NCI-H146 treated with DMSO at 0.1 percent for 48 hours (cell line): ENCODE data around the gene SPN.
"Not testable (repeated sequence)": the region's sequence is repeated elsewhere in the genome, so short reads cannot be mapped to it uniquely, and the experiment has no call there.

Experiments used
- DNase-seq: peaks from one replicate; lab custom pipeline; 2025; ENCODE audit not compliant: unreplicated experiment; lab: John Stamatoyannopoulos, UW

The SPN gene

DNA sequence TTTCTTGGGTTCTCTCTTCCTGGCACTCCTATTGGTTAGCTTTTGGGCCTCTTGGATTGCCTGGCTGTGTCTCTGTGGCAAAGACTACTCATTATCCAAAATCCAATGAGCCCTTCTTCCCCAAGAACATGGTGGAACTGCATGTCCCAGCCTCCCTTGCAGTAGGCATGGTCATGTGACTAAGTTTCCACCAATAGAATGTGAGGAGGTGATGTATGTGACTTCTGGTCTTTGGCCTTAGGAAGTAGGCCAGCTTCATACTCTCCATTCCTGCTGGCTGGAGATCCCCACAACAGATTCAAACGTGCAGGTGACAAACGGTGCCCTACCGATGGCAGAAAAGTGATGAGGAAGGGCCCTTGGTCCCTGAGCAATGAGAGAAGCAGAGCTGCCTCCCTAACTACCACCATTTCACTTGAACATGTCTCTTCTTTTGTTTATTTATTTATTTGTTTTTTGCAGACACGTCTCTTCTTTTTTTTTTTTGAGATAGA, 17.3 kb upstream of the SPN start:
- DNase-seq, result no peak

DNA sequence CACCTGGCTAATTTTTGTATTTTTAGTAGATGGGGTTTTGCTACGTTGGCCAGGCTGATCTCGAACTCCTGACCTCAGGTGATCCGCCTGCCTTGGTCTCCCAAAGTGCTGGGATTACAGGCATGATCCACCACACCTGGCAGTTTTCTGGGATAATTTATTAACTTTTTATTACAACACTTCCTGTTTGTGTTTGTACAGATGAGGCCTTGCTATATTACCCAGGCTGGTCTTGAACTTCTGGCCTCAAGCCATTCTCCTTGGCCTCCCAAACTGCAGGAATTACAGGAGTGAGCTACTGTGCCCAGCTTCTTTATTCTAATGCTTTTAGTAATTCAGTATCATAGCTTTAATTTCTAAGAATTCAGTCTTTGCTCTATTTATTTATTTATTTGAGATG, 16.1 kb upstream of the SPN start:
- DNase-seq, result no peak

DNA sequence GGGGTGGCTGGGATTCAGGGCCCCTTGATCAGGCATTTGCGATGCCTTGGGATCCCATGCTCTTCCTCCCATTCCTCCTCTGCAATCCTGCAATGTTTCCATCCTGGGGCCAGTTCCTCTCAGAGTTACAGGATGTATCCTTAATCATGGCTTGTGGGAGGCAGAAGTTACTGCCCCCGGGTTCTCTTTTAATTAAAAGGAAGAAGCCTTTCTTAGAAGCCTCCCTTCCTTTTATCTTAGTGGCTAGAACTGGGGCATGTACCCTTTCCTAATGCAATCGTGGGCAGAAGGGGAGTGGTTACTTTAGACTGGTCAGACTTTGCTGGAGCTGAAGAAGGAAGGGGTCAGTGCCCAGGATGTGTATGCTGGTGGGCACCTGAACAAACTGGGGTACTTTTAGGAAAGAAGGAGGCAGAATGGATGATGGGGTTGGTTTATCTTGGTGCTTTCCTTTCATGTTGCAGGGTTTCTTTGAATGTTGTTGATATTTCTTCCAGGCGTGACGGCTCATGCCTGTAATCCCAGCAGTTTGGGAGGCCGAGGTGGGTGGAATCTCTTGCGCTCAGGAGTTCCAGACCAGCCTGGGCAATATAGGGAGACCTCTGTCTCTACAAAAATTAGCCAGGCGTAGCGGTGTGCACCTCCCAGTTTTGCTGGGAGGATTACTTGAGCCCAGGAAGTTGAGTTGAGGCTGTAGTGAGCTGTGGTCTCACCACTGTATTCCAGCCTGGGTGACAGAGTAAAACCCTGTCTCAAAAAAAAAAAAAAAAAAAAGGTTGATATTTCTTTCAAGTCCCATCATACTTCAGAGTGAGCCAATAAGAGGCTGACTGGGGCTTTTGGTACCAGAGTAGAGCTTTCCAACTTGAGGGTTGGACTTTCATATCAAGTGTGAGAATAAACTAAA, 13.2 kb upstream of the SPN start:
- DNase-seq, result no peak

DNA sequence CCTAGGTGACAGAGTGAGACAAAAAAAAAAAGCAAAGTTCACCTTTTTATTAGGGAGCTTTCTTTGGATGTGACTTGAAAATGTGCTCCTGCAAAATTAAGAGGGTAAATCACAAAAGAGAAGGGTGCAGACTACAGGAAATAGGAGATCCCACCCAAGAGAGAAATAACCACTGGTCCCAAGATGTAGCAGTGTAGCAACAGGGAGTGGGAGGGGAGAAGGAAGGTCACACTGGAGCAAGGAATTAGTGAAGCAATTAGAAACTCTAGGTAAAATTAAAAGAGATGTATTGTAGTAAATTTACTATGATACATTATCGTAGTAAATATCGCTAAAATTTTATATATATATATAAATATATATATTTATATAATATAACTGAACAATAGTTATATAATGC, 12.3 kb upstream of the SPN start:
- no peak for DNase-seq

DNA sequence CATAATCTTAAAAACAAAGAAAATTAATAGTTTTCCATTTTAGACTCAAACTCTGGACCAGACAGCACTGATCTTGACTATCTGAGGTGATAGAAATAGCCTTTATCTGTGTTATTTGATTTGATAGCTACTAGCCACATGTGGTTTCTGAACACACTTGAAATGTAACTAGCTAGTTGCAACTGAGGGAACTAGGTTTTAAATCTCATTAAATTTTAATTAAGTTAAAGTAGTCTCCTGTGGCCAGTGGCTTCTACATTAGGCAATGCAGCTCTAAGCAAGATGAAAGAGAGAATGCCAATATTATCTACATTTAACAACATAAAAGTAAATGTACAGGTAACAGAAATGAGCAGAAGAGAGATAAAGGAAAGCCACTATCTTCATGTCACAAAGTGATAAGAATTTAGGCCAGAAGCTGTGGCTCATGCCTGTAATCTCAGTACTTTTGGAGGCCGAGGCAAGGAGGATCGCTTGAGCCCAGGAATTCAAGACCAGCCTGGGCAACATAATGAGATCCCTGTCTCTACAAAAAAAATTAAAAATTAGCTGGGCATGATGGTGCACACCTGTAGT, 11.2 kb upstream of the SPN start:
- no peak for DNase-seq

DNA sequence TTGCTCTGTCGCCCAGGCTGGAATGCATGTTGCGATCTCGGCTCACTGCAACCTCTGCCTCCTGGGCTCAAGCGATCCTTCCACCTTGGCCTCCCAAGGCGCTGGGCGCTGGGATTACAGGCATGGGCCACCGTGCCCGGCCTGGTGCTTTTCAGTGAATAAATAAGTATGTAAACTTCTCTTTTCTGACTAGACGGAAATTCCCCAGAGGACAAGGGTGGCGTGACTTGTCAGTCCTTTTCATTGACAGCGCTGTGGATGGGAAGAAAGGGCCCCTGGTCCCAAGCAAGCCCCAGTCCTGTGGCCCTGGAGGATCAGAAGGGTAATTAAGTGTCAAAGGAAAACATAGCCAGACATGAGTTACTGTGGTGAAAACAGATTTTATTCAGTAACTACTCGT, 9.6 kb upstream of the SPN start:
- DNase-seq, result no peak

DNA sequence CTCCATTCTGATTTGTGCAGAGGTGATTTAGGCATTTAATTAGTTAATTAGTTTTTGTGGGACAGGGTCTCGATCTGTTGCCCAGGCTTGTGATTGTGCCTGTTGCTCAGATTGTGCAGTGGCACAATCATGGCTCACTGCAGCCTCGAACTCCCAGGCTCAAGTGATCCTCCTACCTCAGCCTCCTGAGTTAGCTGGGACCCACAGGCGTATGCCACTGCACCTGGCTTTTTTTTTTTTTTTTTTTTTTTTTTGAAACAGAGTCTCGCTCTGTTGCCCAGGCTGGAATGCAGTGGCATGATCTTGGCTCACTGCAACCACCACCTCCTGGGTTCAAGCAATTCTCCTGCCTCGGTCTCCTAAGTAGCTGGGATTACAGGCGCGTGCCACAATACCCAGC, 9.2 kb upstream of the SPN start:
- not testable (repeated sequence) for DNase-seq

DNA sequence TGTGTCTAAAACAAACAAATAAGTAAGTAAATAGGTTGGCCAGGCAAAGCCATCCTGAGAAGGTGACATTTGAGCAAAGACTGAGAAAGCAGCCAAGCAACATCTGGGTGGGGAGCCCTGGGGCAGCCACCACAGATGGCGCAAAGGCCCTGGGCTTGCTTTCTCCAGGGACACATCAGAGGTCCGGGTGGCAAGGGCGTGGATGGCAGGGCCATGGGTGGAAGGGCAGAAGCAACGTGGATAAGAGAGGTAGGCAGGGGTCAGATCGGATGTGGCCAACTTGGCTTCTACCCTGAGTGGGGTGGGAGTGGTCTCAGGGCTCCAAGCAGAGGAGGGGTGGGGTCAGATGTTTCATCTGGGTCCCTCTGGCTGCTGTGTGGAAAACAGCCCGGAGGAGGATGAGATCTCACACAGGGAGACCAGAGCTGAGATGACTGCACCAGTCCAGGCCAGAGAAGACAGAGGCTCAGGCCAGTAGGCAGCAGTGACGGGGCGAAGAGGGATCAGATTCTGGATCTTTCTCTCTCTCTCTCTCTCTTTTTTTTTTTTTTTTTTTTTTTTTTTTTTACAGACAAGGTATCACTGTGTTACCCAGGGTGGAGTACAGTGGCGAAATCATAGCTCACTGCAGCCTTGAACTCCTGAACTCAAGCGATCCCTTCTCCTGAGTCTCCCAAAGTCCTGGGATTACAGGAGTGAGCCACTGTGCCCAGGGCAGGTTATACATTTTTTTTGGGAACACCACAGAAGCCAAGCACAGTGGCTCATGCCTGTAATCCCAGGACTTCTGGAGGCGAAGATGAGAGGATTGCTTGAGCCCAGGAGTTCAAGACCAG, 6.1 kb upstream of the SPN start:
- no peak for DNase-seq

DNA sequence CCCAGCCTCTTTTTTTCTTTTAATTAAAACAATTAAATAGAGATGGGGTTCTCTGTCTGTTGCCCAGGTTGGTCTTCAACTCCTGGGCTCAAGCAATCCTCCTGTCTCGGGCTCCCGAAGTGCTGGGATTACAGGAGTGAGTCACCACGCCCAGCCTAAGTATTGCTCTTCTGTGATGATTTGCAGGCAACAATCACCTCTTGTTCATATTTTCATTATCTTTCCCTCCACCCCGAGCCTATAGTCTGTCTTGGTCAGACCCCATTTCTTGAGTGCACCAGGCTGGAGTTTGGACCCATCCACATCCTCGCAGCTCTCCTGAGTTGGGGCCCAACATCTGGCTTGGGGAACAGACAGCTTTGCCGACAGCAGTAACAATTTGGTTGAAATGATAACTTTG, 4.3 kb upstream of the SPN start:
- no peak for DNase-seq

DNA sequence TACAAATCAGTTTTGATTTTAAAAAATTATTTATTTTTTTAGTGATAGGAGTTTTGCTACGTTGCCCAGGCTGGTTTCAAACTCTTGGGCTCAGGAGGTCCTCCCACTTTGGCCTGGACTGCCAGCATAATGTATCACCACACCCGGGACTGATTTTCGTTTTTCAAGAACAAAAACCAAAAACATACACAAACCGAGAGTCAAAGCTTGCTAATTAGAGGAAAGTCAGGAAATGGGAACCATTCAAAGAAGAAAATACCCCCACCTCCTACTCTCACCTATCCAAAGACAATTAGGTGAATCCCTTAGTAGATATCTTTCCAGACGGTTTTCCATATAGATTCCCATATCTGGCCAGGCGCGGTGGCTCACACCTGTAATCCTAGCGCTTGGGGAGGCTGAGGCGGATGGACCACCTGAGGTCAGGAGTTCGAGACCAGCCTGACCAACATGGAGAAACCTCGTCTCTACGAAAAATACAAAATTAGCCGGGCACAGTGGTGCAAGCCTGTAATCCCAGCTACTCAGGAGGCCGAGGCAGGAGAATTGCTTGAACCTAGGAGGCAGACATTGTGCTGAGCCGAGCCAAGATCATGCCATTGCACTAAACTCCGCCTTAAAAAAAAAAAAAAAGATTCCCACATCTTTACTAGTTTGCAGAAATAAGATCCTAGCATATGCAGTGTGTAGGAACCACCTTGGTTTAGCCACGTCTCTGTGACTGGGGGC, 883 bp upstream of the SPN start:
- DNase-seq, result no peak

DNA sequence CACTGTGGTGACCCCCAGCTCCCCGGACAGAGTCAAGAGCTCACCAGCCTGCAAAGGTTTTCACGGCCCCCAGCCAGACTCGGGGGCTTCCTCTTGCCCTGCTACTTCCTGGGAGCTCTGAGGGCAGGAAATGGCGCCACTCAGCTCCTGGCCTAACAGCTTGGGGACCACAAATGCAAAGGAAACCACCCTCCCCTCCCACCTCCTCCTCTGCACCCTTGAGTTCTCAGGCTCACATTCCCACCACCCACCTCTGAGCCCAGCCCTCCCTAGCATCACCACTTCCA, 375 bp upstream of the SPN start:
- no peak for DNase-seq

DNA sequence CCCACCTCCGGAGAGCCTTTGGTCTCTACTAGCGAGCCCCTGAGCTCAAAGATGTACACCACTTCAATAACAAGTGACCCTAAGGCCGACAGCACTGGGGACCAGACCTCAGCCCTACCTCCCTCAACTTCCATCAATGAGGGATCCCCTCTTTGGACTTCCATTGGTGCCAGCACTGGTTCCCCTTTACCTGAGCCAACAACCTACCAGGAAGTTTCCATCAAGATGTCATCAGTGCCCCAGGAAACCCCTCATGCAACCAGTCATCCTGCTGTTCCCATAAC, 702 bp downstream of the SPN start:
- no peak for DNase-seq

DNA sequence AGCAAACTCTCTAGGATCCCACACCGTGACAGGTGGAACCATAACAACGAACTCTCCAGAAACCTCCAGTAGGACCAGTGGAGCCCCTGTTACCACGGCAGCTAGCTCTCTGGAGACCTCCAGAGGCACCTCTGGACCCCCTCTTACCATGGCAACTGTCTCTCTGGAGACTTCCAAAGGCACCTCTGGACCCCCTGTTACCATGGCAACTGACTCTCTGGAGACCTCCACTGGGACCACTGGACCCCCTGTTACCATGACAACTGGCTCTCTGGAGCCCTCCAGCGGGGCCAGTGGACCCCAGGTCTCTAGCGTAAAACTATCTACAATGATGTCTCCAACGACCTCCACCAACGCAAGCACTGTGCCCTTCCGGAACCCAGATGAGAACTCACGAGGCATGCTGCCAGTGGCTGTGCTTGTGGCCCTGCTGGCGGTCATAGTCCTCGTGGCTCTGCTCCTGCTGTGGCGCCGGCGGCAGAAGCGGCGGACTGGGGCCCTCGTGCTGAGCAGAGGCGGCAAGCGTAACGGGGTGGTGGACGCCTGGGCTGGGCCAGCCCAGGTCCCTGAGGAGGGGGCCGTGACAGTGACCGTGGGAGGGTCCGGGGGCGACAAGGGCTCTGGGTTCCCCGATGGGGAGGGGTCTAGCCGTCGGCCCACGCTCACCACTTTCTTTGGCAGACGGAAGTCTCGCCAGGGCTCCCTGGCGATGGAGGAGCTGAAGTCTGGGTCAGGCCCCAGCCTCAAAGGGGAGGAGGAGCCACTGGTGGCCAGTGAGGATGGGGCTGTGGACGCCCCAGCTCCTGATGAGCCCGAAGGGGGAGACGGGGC, 1.3 kb downstream of the SPN start:
- DNase-seq, result no peak

DNA sequence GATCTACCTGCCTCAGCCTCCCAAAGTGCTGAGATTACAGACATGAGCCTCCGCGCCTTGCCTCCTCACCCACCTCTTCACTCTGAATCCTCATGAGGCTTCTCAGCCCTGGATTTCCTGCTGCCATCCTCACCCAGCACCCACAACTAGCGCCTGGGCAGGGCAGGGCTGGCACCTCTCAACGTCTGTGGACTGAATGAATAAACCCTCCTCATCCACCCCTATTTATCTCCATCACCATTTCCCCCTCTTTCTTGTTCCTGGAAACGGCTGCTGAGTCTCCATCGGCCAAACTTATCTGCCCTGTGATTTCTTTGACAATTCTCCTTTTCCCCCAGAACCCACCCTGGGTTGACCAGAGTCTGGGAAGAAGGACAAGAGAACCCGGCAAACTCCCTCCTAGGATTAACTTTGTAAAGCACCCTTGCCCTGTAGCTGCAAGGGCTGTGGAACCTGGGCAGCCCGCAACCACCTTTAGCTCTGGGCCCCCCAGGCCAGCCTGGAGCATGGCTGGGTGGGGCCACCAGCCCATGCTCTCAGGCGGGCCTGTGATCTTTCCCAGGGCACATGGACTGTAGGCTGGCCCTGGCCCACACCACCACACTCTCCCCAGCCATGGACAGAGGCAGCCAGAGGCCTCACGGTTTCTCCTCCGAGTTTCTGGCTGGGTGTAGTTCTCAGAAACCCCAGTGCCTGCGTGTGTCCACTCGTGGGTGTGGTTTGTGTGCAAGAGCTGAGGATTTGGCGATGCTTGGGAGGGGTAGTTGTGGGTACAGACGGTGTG, 2.4 kb downstream of the SPN start:
- no peak for DNase-seq

DNA sequence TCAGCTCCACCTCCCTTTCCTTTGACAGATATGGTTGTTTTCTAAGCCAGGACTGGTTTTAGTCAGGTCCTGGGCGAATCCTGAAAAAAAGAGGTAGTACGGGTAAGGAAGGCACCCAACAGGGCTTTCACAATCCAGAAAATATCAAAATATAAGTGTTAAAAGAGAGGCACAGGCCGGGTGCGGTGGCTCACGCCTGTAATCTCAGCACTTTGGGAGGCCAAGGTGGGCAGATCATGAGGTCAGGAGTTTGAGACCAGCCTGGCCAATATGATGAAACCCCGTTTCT, 4.2 kb downstream of the SPN start:
- DNase-seq, result not testable (repeated sequence)

DNA sequence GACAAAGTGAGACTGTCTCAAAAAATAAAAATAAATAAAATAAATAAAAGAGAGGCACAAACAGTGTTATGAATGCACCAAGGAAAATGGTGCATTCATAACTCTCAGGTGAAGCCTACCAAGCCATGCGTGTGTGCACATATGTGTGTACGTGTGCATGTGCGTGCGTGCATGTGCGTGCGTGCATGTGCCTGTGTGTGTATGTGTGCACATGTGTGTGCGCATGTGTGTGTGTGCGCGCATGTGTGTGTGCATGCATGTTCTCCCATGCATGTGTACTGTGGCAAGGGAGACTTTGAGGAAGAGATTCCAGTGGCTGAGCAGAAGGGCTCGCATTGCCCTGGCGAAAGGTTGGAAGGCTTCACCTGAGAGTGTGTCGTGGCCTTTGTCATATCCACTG, 4.7 kb downstream of the SPN start:
- DNase-seq, result no peak

DNA sequence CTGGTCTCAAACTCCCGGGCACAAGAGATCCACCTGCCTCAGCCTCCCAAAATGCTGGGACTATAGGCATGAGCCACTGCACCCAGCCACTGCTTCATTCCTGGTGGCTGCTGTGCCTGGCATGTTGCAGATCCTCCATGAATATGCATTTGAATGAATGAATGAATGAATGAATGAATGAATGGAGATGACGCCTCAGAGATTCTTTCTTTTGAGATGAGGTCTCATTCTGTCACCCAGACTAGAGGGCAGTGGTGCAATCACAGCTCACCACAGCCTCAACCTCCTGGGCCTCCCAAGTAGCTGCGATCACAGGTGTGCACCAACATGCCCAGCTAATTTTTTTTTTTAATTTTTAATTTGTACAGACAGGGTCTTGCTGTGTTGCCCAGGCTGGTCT, 5.2 kb downstream of the SPN start:
- DNase-seq, result no peak

DNA sequence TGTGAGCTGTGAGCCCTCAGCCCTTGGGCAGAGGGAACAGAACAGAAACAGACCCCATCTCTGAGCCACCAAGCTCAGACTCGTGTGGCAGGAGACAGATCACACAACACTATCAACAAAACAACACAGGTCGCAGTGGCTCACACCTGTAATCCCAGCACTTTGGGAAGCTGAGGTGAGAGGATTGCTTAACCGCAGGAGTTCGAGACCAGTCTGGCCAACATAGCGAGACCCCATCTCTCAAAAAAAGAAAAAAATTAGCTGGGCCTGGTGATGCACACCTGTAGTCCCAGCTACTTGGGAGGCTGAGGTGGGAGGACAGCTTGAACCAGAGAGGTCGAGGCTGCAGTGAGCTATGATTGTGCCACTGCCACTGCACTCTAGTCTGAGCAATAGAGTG, 10.5 kb downstream of the SPN start:
- DNase-seq, result no peak

DNA sequence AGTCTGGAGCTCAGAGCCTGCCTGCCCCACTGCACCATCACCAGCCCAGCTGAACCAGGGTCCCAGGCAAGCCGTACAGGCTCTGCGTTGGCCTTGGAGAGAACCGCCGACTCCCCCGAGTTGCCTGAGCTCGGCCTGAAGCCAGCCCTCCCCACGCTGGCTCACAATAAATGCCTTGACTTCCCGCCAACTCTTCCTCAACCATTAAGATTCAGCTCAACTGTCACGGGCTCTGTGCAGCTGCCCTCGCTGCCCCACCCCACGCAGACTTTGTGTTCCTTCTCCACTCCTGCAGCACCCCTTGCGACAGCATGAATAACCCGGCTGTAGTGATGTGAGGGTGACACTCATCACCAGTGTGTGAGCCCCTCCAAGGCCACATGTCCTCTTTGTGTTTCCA, 11.1 kb downstream of the SPN start:
- DNase-seq, result no peak
